ENCODE measurements around the gene RPL28. TPM values are rescaled to one million over a fixed set of nuclear protein-coding genes. Genes with fewer than 3 reads are reported as not detected.

The RPL28 gene
- total and polyA plus RNA-seq, 4 donors = 116 to 535 (median 164) TPM

DNA sequence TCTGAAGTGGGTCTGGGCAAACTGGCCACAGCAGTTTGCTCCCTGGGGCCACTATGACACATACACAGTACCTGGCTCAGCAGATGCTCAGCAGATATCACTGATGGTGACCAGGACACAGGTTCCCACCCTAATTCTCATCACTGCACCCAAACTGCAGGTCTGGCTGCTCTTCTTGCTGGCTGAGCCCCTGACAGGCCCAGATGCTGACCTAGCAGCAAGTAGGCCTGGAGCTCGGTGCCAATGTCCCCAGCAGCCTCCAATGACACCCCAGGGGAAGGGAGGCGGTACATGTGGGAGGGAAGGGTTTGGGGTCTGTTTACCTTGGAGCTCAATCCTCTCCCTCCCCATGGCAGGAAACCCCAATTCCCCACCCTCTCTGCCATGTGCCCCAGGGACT is 16.8 kb downstream of the RPL28 start:
- Histone ChIP-seq H3K36me3 (ENCODE audit: control insufficient read depth in 4 of 4, insufficient read depth in 3 of 4, low read depth in 1 of 4, low read length in 3 of 4) (peaks cover 3 to 21% (median 9%) of the 10 kb centered on the region in 4 donors), H3K27ac (ENCODE audit: low read depth in 1 of 2, low read length in 2 of 2) (no peak overlapping the region), H3K4me3 (ENCODE audit: low read depth in 1 of 3, low read length in 3 of 3) (no peak overlapping the region), H3K4me1 (ENCODE audit: control insufficient read depth in 4 of 4, insufficient read depth in 4 of 4, low read length in 3 of 4) (peaks cover 0 to 4% (median 2%) of the 10 kb centered on the region in 4 donors), H3K9me3 (ENCODE audit: control insufficient read depth in 4 of 4, low read length in 3 of 4) (no peaks in the 10 kb centered on the region), H3K27me3 (ENCODE audit: control insufficient read depth in 4 of 4, insufficient read depth in 4 of 4, low read length in 3 of 4) (no peaks in the 10 kb centered on the region), H3K9ac (ENCODE audit: low read depth in 1 of 2, low read length in 2 of 2) (no peak overlapping the region)
- DNase-seq (ENCODE audit: low spot score) = no peak
- WGBS = 93% methylated on average over 2 of the region's 2 CpGs
- TF ChIP-seq HNF4G (IDR thresholded peaks at IDR 0.05) (no peak), SP1 (IDR thresholded peaks at IDR 0.05) (no peak), FOXA1 (IDR thresholded peaks at IDR 0.05) (no peak), HNF4A (conservative IDR thresholded peaks at IDR 0.05) (no peak), EGR1 (IDR thresholded peaks at IDR 0.05; ENCODE audit: low read depth in 2 of 2) (no peak), YY1 (IDR thresholded peaks at IDR 0.05) (no peak), TAF1 (conservative IDR thresholded peaks at IDR 0.05) (no peak), NR2F2 (IDR thresholded peaks at IDR 0.05) (no peak), GABPA (IDR thresholded peaks at IDR 0.05 in 1 of 2, conservative IDR thresholded peaks at IDR 0.05 in 1 of 2) (no peak)
- TF ChIP-seq, protein P1, sequence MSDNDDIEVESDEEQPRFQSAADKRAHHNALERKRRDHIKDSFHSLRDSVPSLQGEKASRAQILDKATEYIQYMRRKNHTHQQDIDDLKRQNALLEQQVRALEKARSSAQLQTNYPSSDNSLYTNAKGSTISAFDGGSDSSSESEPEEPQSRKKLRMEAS (IDR thresholded peaks at IDR 0.05) = no peak
- TF ChIP-seq, protein P2, sequence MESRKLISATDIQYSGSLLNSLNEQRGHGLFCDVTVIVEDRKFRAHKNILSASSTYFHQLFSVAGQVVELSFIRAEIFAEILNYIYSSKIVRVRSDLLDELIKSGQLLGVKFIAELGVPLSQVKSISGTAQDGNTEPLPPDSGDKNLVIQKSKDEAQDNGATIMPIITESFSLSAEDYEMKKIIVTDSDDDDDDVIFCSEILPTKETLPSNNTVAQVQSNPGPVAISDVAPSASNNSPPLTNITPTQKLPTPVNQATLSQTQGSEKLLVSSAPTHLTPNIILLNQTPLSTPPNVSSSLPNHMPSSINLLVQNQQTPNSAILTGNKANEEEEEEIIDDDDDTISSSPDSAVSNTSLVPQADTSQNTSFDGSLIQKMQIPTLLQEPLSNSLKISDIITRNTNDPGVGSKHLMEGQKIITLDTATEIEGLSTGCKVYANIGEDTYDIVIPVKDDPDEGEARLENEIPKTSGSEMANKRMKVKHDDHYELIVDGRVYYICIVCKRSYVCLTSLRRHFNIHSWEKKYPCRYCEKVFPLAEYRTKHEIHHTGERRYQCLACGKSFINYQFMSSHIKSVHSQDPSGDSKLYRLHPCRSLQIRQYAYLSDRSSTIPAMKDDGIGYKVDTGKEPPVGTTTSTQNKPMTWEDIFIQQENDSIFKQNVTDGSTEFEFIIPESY (IDR thresholded peaks at IDR 0.05) = no peak
- TF ChIP-seq, protein P3, sequence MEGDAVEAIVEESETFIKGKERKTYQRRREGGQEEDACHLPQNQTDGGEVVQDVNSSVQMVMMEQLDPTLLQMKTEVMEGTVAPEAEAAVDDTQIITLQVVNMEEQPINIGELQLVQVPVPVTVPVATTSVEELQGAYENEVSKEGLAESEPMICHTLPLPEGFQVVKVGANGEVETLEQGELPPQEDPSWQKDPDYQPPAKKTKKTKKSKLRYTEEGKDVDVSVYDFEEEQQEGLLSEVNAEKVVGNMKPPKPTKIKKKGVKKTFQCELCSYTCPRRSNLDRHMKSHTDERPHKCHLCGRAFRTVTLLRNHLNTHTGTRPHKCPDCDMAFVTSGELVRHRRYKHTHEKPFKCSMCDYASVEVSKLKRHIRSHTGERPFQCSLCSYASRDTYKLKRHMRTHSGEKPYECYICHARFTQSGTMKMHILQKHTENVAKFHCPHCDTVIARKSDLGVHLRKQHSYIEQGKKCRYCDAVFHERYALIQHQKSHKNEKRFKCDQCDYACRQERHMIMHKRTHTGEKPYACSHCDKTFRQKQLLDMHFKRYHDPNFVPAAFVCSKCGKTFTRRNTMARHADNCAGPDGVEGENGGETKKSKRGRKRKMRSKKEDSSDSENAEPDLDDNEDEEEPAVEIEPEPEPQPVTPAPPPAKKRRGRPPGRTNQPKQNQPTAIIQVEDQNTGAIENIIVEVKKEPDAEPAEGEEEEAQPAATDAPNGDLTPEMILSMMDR (IDR thresholded peaks at IDR 0.05; ENCODE audit: low read depth, low read length, missing input control) = no peak

DNA sequence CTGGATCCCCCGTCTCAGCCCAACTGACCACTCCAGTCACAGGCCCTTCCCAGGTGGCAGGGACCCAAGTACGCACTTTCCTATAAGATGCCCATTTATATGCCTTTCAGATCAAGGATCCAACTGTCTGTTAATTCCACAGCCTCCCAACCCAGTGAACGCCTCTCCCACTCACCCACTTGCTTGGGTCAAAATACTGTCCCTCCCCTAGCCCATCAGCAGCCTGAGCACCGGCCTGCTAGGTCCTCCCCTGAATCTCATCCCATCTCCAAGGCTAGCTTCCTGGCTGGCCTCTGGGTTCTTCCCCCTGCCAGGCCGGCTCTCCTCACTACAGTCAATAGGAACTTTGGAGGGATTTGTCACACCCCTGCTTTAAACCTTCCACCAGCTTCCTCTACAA is 19.9 kb downstream of the RPL28 start:
- no peak overlapping the region for H3K9ac ChIP-seq (ENCODE audit: low read depth in 1 of 2, low read length in 2 of 2)
- H3K27ac ChIP-seq (ENCODE audit: low read depth in 1 of 2, low read length in 2 of 2) = no peak overlapping the region
- no peaks in the 10 kb centered on the region for H3K27me3 ChIP-seq (ENCODE audit: control insufficient read depth in 4 of 4, insufficient read depth in 4 of 4, low read length in 3 of 4)
- no peak overlapping the region for H3K4me3 ChIP-seq (ENCODE audit: low read depth in 1 of 3, low read length in 3 of 3)
- WGBS = 89% methylated on average over 5 of the region's 5 CpGs
- no peak for TF ChIP-seq YY1 (IDR thresholded peaks at IDR 0.05)
- TF ChIP-seq, protein P1 (IDR thresholded peaks at IDR 0.05) = no peak
- no peak for TF ChIP-seq FOXA1 (IDR thresholded peaks at IDR 0.05)
- no peak for TF ChIP-seq HNF4G (IDR thresholded peaks at IDR 0.05)
- no peak for TF ChIP-seq FOXA2 (IDR thresholded peaks at IDR 0.05)
- TF ChIP-seq, protein P3 (IDR thresholded peaks at IDR 0.05; ENCODE audit: low read depth, low read length, missing input control) = no peak
- no peak for TF ChIP-seq TAF1 (conservative IDR thresholded peaks at IDR 0.05)
- TF ChIP-seq, protein P4, sequence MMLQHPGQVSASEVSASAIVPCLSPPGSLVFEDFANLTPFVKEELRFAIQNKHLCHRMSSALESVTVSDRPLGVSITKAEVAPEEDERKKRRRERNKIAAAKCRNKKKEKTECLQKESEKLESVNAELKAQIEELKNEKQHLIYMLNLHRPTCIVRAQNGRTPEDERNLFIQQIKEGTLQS (IDR thresholded peaks at IDR 0.05) = no peak
- TF ChIP-seq NR2F2 (IDR thresholded peaks at IDR 0.05) = no peak
- no peak for TF ChIP-seq GABPA (IDR thresholded peaks at IDR 0.05 in 1 of 2, conservative IDR thresholded peaks at IDR 0.05 in 1 of 2)
- TF ChIP-seq RAD21 (IDR thresholded peaks at IDR 0.05) = no peak
- TF ChIP-seq EGR1 (IDR thresholded peaks at IDR 0.05; ENCODE audit: low read depth in 2 of 2) = no peak
- TF ChIP-seq HNF4A (conservative IDR thresholded peaks at IDR 0.05) = no peak
- TF ChIP-seq, protein P2 (IDR thresholded peaks at IDR 0.05) = no peak
- TF ChIP-seq JUND (IDR thresholded peaks at IDR 0.05) = no peak
- TF ChIP-seq, protein P5, sequence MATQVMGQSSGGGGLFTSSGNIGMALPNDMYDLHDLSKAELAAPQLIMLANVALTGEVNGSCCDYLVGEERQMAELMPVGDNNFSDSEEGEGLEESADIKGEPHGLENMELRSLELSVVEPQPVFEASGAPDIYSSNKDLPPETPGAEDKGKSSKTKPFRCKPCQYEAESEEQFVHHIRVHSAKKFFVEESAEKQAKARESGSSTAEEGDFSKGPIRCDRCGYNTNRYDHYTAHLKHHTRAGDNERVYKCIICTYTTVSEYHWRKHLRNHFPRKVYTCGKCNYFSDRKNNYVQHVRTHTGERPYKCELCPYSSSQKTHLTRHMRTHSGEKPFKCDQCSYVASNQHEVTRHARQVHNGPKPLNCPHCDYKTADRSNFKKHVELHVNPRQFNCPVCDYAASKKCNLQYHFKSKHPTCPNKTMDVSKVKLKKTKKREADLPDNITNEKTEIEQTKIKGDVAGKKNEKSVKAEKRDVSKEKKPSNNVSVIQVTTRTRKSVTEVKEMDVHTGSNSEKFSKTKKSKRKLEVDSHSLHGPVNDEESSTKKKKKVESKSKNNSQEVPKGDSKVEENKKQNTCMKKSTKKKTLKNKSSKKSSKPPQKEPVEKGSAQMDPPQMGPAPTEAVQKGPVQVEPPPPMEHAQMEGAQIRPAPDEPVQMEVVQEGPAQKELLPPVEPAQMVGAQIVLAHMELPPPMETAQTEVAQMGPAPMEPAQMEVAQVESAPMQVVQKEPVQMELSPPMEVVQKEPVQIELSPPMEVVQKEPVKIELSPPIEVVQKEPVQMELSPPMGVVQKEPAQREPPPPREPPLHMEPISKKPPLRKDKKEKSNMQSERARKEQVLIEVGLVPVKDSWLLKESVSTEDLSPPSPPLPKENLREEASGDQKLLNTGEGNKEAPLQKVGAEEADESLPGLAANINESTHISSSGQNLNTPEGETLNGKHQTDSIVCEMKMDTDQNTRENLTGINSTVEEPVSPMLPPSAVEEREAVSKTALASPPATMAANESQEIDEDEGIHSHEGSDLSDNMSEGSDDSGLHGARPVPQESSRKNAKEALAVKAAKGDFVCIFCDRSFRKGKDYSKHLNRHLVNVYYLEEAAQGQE (IDR thresholded peaks at IDR 0.05) = no peak
- peaks cover 0 to 4% (median 2%) of the 10 kb centered on the region in 4 donors for H3K4me1 ChIP-seq (ENCODE audit: control insufficient read depth in 4 of 4, insufficient read depth in 4 of 4, low read length in 3 of 4)
- DNase-seq (ENCODE audit: low spot score) = no peak
- peaks cover 3 to 20% (median 8%) of the 10 kb centered on the region in 4 donors for H3K36me3 ChIP-seq (ENCODE audit: control insufficient read depth in 4 of 4, insufficient read depth in 3 of 4, low read depth in 1 of 4, low read length in 3 of 4)
- no peaks in the 10 kb centered on the region for H3K9me3 ChIP-seq (ENCODE audit: control insufficient read depth in 4 of 4, low read length in 3 of 4)

All from liver (tissue), 9 donors.